ENCODE data around the gene XXYLT1.

DNA sequence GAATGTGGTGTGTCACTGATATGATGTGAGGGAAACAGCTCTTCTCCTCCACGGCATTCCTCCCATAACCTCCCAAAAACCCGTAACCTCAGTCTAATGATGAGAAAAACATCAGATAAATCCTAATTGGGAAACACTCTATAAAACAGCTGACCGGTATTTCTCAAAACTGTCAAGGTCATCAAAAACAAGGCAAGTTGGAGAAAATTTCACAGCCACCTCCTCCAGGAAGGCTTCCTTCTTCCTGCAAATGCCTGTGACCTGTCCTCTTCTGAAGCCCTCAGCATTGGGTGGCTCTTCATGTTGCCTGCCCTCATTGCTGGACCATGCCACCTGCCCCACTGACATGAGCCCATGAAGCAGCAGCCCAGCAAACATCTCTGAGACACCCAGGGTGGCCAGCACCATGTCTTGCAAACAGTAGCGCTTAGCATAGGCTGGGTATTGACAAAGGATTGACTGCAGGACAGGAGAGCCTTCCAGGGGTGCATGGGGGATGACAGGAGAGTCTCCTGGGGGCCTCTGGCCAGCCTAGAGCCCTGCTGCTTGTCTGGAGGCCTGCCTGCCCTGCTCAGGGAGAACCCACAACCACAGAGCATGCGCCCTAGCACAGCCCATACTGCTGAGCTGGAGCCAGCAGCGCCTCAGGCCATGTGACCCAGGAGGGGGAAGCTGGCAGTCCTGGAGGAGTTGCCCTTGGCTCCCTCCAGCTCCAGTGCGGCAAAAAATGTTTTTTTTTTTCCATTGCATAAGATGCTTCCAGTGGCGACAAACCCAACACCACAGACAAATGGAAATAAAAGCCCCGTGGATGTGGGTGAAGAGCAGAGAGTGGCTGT lies 49.7 kb downstream of the XXYLT1 start:
- TF ChIP-seq, protein P1, sequence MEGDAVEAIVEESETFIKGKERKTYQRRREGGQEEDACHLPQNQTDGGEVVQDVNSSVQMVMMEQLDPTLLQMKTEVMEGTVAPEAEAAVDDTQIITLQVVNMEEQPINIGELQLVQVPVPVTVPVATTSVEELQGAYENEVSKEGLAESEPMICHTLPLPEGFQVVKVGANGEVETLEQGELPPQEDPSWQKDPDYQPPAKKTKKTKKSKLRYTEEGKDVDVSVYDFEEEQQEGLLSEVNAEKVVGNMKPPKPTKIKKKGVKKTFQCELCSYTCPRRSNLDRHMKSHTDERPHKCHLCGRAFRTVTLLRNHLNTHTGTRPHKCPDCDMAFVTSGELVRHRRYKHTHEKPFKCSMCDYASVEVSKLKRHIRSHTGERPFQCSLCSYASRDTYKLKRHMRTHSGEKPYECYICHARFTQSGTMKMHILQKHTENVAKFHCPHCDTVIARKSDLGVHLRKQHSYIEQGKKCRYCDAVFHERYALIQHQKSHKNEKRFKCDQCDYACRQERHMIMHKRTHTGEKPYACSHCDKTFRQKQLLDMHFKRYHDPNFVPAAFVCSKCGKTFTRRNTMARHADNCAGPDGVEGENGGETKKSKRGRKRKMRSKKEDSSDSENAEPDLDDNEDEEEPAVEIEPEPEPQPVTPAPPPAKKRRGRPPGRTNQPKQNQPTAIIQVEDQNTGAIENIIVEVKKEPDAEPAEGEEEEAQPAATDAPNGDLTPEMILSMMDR (IDR thresholded peaks at IDR 0.05) = no peak
- peak in 1 of 2 donors; percentile 32 for TF ChIP-seq POLR2AphosphoS5 (IDR thresholded peaks at IDR 0.05; ENCODE audit: insufficient read depth in 1 of 2, low read depth in 1 of 2)
- TF ChIP-seq POLR2A (IDR thresholded peaks at IDR 0.05) = no peak

Data from vagina (tissue), 2 donors.